ENCODE measurements around the gene TNS3.

Gene TNS3

DNA sequence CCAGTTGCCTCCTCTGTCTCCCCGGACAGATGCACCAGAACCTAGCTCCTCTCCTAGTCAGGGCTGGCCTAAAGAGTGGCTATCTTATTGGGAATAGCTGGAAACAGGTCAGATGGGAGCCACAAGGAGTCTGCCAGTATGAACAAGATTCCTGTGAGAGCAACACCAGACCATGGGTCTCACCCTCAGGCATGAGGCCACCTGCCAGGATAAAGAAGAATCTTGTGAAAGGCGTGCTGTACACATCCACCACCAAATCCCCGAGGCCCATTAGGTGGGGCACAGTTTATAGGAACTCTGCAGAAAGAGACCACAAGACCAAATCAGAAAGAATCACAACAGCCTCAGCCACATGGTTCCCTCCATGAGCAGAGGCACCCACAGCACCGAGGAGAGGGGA is 325.9 kb downstream of the TNS3 start:
- DNase-seq (ENCODE audit: low read depth), result no peak

DNA sequence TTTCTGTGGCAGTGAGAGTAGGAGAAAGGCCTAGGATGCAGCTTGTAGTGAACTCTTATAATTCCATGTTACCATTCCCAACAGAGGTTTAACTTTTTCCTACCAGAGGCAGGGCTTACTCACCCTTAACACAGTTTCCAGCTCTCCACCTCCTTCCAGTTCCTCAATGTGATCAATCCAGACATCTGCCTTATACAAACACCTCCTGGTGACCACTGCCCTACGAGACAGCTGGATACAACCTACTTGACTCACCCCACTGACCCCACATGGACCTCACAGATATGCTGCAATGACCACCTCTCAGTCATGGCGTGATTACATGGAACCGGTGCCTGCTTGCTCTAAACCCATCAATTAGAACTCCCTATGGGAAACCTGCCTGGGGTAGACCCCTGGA is 326.5 kb downstream of the TNS3 start:
- DNase-seq (ENCODE audit: low read depth), result peak; percentile 26

DNA sequence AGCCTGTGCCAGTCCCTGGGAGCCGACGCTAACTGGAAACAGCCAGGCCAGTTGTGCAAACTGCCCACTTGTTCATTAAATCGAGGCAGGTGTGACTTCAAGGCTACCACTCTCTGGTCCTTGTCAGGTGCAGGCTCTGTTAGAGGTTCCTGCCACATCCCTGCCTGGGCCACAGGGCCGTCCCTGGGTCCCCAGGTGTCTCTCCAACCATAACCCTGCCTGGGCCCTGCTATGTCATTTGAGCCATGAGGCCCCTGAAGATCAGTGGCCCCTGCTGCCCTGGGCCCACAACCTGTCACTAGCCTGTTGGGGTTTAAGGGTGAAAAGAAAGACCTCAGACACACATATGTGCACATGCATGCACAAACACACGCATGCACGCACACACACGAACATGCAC is 326.9 kb downstream of the TNS3 start:
- no peak for DNase-seq (ENCODE audit: low read depth)

DNA sequence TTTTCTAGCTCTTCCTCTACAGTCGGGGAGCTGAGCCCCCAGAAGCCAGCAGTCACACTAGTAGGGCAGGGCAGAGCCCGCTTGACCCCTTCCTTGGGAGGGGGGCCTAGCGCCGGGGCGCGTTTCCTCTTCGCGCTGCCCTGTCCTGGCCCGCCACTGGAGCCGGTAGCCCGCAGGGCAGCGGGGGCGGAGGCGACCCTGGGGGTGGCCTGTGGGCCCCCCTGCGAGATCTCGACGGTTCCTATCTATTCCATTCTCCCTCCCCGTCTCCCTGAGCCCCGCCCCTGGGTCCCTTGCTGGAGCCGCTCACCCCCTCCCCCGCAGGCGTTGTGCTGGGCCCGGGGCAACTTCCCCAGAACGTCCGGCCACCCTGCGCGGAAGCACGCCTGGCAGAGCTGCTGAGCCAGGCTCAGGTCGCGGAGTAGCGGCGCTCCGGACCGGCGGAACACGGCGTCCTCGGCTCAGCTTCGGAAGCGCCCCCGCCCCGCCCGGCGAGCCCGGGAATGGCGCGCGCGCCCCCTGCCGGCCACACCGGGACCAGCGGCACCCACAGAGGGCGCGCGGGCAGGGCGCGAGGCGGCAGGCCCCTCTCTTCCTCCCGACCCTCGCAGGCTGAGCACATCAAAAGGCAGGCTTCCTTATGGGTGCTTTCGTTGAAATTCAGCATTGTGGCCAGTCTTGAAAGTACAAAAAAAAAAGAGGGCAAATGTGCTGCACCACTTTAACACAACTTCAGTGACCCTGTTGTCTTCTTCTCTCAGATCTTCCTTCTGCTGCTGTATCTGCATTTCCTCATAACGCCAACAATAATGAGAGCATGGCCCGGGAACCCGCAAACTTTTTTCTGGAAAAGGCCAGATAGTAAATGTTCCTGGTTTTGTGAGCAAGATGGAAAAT is 327.6 kb downstream of the TNS3 start:
- peak; percentile 76 for DNase-seq (ENCODE audit: low read depth)

DNA sequence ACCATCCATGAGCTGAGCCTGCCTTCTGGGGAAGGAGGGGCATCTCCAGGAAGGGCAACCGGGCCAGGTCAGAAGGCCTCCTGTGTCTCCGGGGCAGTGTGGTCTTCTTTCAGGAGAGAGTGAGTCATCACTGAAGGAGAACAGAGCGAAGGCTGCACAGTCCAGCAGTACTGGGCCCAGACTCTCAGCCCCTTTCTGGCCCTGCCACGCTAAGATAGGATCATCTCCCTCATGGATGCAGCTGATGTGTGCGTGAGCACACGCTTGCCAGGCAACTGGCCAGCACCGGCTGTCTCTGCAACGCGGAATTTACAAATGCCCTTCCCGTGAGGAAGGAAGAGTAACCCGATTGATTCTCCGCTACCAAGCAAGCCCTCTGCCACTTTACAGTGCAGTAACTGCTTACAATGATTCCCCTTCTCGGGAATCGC is 328.2 kb downstream of the TNS3 start:
- peak; percentile 89 for DNase-seq (ENCODE audit: low read depth)

DNA sequence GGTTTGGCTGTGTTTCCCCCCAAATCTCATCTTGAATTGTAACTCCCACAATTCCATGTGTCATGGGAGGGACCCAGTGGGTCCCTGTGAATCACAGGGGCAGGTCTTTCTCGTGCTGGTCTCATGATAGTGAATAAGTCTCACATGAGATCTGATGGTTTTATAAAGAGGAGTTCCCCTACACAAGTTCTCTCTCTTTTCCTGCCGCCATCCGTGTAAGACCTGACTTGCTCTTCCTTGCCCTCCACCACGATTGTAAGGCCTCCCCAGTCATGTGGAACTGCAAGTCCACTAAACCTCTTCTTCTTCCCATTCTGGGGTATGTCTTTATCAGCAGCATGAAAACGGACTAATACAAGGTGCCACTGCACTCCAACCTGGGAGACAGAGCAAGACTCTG is 329.2 kb downstream of the TNS3 start:
- no peak for DNase-seq (ENCODE audit: low read depth)

DNA sequence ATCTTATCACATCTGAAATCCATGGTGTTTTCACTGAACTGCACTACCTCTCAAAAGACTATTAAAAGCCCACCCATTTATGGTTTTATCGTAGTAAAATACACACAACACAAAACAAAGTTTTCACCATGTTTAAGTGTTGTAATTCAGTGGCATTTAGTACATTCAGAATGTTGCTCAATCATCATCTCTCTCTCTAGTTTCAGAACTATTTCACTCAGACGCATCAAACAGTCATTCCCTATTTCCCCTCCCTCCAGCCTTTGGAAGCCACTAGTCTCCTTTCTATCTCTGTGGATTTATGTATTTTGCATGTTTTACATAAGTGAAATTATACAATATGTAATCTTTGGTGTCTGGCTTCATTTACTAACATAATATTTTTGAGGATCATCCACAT is 332.6 kb downstream of the TNS3 start:
- DNase-seq (ENCODE audit: low read depth), result no peak

DNA sequence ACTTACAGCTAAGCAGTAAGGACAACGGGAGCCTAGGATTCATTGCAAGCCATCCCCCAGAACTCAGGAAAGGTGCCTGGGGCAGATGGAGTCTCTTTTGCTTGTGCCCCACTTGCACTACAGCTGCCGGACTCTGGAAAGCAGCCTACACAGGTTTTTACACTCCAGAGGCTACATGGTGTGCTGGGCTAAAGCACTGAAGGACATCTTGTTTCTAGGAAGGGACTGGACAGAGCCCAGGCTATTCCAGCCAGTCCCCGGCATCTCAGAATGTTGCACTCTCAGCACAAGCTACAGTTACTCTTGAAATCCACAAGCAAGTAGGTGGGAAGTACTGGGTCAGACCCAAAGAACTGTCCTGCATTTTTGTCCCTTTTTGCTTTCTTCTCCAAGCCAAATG is 333.1 kb downstream of the TNS3 start:
- no peak for DNase-seq (ENCODE audit: low read depth)

DNA sequence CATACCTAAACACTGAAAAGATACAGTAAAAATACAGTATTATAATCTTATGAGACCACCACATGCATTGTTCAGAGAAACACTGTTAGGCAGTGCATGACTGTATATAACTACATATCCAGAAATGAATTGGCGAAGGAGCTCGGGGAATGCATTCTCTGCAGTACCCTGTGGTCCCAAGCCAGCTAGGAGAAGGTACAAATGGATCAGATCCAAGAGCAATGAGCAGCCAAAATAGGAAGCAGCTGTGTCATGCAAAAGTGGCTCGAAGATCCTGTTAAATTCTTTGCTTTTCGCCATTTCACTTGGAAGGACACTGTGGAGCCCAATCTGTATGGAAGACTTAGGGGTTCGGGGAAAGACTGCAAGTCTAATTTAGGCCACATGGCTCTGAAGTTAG is 334.8 kb downstream of the TNS3 start:
- DNase-seq (ENCODE audit: low read depth), result no peak

DNA sequence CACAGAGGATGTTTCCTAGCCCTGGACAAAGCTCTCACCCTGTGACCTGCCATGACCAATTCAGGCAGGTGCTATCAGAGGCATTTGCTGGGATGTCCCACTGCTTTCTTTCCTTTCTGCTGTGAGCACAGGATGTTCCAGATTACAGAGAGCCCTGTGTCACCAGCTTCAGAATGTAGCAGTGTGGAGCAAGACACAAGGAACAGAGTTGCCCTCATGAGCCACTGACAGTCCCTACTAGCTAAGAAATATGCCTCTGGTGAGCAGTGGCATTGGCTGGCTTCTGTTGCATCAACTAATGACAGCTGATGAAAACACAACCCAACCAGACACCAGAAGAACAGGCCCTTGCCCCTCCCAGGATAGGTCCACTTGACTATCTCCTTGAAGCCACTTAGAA is 337.2 kb downstream of the TNS3 start:
- no peak for DNase-seq (ENCODE audit: low read depth)

DNA sequence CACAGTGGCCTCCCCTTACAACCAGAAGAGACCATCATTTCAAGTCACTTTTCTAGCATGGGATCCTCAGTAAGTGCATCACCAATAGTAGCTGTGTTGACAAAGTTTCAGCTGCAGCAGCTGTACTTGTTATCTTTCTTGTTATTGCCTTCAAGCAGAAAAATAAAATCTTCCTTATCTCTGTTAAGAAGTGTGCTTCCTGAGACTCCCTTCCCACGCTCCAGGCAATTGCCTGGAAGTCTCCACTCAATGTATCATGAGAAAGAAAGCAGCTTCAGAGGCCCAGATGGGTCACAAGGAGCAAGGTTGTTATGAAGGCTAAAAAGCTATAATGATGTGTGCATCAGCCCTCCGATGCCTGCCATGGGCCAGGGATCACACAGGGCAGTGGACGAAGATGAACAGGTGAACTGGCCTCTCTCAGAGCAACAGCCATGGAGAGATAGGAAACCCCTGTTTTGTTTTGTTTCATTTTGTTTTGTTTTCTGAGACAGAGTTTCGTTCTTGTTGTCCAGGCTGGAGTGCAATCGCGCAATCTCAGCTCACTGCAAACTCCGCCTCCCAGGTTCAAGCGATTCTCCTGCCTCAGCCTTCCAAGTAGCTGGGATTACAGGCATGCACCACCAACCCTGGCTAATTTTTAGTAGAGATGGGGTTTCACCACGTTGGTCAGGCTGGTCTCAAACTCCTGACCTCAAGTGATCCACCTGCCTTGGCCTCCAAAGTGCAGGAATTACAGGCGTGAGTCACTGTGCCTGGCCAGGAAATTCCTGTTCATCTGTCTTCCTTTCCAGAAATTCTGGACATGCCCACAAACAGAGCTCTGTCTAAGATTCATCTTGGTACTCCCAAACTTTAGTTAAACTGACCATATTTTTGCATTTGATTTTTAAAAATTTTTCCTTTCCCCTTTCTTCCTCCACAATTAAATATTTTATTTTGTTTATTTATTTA is 340.5 kb downstream of the TNS3 start:
- DNase-seq (ENCODE audit: low read depth), result peak; percentile 26

DNA sequence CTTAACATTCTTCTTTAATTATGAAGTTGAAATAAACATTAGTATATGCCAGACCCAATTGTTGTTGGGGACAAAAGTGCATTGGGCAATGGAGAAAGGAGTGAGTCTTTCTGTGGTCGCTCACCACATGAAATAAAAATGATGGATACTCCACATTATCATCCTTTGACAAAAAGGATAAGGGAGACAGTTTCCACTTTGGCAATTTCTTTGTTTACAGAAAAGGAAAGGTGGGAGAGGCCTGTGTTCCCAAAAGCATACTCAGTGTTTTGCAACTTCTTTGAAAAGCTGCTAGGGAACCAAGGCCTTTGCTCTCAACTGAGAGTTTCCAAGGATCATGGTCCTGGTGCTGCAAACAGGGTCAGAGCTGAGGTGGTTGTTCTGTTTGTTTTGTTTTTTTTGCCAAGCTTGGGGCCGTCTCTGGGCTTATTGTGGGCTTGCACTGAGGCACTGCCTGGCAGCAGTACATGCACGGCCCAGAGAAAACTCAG is 341.9 kb downstream of the TNS3 start:
- no peak for DNase-seq (ENCODE audit: low read depth)

DNA sequence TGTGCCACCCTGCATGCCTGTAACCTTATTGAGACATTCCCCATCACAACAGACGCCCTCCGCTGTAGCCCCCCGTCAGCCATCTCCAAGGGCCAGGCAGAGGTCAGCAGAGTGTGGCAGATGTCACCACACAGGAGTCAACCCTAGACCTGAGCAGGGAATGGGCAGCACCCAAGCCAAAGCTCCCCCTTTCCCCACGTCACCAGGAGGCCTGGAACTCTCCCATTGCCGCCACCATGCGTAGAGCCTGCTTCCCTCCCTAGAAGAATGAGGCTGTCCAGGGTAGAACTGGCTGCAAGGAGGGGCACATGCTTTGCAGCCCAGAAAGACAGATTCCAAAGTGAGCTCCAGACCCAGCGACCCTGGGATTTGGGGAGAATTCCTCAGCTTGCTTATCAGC is 342.9 kb downstream of the TNS3 start:
- no peak for DNase-seq (ENCODE audit: low read depth)

DNA sequence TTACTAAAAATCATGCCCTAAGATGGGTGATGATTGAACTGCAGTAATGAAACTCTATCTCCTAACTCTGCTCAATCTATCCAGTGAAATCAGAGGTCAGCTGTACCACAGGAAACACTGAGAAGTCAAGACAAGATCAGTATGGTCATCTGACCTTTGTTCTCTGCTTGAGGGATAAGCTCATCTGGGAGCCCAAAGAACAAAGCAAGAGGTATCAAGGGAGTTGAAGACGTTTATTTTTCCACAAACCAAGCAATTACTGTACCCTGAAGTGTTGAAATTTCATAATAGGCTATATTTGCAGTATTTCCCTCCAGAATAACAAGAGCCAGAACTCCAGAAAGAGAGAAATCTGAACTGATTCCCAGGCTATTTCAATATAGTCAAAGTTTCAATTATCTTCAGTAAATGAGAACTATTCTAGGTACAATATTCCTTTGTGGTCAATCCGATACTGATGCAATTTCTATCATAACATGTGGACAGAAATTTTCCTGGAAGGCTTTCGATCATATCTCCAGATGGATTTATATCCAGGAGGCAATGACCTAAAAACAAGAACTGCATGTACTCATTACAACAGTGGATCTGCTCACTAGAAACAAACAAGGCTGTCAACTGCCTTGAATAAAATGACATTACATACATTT is 345.3 kb downstream of the TNS3 start:
- no peak for DNase-seq (ENCODE audit: low read depth)

DNA sequence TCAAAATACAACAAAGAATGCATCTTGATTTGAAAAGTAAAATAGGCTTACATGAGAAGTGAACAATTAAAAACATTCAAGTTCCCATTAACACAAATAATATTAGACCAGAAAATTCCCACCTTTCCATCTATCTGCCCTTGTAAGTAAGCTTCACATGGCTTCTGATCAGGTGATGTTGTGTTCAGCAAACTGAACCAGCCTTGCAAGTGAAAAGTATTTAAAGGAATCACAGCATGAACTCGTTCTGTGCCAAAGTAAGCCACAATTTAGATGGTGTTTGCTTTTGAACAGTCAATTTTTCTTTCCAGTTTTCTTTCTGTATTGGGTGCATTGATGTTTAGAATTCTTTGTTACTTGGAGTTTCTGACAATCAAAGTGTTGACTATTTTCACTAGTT is 347.9 kb downstream of the TNS3 start:
- no peak for DNase-seq (ENCODE audit: low read depth)

DNA sequence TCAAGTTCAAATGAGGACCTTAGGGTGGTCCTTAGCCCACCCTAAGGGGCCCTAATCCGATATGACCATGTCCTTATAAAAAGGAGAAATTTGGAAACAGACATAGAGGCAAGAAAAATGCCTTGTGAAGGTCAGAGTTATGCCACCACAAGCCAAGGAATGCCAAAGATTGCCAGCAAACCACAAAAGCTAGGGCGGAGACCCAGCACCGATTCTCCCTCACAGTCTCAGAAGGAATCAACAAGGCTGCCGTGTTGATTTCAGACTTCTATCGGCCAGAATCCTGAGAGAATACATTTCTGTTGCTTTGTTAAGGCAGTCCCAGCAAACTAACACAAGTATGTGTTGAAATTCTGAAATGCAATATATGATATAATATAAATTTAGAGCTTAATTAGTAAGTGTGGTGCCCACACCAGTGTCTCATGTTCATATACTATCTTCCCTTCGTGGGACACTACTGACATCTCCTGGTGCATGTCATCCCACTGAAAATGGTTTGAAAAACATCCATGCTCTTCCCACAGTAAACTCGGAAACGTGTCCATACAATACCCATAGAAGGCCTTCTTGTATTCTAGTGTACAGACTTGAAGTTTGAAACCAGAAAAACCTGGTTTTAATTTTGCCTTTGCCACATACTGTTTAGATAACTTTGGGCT is 349.0 kb downstream of the TNS3 start:
- peak; percentile 16 for DNase-seq (ENCODE audit: low read depth)

DNA sequence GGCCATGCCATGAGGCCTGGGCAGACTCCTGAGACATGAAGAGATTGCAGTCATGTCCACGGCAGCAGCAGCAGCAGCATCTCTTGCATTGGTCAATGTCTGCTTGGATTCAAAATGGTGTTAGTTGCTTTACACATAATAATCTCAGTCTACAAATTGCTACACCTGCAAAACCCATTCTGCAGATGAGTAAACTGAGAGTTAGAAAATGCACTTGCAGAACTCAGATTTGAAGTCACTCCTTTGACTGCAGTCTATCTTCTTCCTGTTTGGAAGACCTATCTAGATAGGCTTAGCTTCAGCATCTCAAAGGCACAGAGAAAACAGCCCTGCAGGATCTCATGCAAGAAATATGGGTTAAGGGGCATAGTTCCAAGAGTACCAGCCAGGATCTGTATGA is 350.3 kb downstream of the TNS3 start:
- no peak for DNase-seq (ENCODE audit: low read depth)

DNA sequence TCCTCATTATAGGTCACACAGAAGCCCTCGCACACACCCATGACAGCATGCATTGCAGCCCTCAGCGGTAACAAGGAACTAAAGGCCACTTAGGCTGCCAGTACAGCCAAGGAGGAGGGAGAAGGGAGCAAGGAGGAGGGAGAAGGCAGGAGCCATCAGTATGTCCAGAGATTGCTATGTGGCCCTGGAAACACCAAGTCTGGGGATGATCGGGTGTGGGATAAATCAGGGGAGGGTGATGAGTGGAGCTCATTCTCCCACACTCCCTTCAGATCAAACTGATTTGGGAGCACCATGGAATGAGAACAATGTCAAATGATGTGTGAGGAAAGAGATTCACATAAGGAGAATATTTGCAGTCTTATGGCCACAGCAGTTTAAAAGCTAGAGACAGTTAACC is 350.9 kb downstream of the TNS3 start:
- DNase-seq (ENCODE audit: low read depth), result no peak

DNA sequence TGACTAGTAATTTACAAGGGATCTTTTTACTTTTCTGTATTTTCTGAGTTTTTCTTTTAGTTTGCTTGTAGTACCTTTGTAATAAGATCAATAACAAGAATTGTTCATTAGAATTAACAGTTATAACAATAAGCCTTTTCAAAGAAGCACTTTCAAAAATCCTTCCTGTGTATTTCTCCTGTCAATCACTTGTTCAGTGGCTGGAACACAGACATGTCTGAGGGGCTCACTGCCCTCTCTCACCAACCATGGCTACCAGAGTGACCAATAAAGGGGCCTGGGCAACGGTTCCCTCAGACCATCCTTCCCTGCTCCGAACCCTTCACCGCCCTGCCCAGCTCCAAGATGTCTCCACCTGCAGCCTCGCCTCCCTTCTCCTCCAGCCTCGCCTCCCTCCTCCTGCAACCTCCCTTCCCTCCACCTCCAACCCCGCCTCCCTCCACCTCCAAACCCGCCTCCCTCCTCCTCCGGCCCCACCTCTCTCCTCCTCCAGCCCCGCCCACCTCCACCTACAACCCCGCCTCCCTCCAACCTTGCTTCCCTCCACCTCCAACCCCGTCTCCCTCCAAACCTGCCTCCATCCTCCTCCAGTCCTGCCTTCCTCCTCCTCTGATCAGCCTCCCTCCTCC is 353.4 kb downstream of the TNS3 start:
- peak; percentile 34 for DNase-seq (ENCODE audit: low read depth)

DNA sequence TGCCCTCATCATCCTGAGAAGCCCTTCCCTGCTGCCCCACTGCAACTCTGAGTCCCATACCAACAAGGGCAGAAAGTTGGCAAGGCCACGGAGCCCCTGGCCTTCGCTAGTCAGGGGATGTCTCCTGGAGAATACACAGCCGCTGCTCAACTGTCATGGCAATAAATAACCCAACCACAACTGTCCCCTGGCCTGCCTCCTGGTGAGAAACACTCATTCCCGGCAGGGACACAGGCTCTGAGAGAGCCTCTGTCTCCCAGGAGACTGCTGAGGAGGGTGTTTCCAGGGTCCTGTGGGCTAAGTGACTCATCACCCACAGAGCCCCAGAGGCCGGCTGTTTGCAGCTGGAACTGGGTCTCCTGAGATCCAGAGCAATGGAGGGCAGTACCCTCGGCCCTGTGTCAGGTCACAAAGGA is 354.1 kb downstream of the TNS3 start:
- DNase-seq (ENCODE audit: low read depth), result peak; percentile 83

DNA sequence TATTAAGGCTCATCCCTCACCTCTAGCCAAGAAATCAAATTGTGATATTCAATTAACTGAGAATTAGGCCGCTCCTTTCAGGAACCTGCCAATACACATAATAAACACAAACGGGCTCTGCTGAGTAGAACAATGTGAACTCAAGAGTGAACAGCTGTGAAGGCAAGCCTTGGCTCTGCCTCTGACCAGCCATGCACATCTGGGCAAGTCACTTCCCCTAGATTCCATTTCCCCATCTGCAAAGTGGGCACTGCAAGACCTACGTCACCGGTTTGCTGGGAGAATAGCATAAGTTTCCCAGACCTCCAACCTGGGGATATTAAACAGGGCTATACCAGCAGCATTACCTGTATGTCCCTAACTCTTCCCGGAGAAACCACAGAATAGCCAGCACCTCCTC is 355.2 kb downstream of the TNS3 start:
- DNase-seq (ENCODE audit: low read depth), result no peak
